ENCODE data around the gene MSANTD7.

The MSANTD7 gene

DNA sequence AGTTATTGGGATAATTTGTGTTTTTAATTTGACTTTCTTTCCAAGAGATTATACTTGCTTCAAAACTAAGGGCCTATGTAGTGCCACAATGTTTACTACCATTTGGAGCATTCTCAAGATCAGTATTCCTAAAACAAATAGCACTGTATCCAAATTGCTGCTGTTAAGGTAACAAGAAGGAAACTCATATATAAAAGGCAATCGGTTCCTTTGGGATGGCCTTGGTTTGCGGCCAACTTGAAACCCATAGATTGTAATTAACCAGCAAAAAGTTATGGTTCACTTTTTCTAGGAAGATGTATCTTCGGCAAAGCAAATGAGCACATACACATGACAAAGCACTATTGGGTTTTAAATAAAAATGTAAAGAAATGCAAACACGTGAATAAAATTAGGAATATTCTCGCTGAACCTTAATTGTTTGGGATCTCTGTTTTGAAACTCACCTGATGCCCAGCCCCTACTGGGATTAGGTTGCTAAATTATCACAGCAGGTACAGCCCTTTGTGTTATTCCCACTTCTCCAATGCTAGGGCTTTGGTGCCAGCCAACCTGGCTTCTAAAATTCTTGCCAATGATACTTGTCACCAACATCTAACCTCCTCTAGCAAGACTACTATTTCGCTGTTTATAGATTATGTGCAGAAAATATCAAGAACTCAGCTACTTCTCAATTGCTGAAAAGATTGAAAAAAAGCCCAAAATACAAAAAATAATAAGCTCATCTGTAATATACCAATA is 16.3 kb upstream of the MSANTD7 start:
- Histone ChIP-seq H3K79me1 (replicated peaks; ENCODE audit: low read length, poor library complexity, severe bottlenecking) (no peaks in the 10 kb centered on the region), H3K36me3 (ENCODE audit: control insufficient read depth in 1 of 2, insufficient read depth in 2 of 2, low read depth in 1 of 2, low read length in 2 of 2) (no peaks in the 10 kb centered on the region), H4K8ac (ENCODE audit: low read length) (no peak overlapping the region), H3K9ac (ENCODE audit: low read length) (no peak overlapping the region), H3K4ac (ENCODE audit: low read depth in 1 of 2, low read length in 2 of 2) (no peak overlapping the region), H2BK15ac (ENCODE audit: low read depth, poor library complexity, severe bottlenecking) (no peak overlapping the region), H3K14ac (ENCODE audit: low read length in 2 of 2) (no peak overlapping the region), H2BK5ac (ENCODE audit: low read depth, low read length, poor library complexity, severe bottlenecking) (no peak overlapping the region), H2BK12ac (ENCODE audit: low read length in 2 of 2) (no peak overlapping the region), H3K23ac (ENCODE audit: low read length in 2 of 2) (no peak overlapping the region), H2BK120ac (ENCODE audit: low read depth, low read length) (no peak overlapping the region), H3K4me1 (ENCODE audit: control insufficient read depth, insufficient read depth, low read depth, low read length) (no peaks in the 10 kb centered on the region), H3K27ac (ENCODE audit: low read length, poor library complexity, severe bottlenecking) (no peak overlapping the region), H3K27me3 (ENCODE audit: control insufficient read depth in 1 of 2, insufficient read depth in 1 of 2, low read length in 2 of 2) (peaks cover 0 to 7% of the 10 kb centered on the region in 2 experiments), H3K9me3 (ENCODE audit: control insufficient read depth, low read length) (no peaks in the 10 kb centered on the region), H2AFZ (ENCODE audit: low read depth, low read length) (no peak overlapping the region), H4K91ac (ENCODE audit: low read length) (no peak overlapping the region), H3K18ac (ENCODE audit: low read depth in 1 of 2, low read length in 2 of 2) (no peak overlapping the region), H3K4me3 (ENCODE audit: insufficient read depth in 1 of 2, low read depth in 1 of 2, low read length in 2 of 2) (no peak overlapping the region), H3K4me2 (ENCODE audit: low read length, poor library complexity, severe bottlenecking) (no peak overlapping the region), H2AK5ac (ENCODE audit: low read length, severe bottlenecking) (no peak overlapping the region)
- WGBS, result 98% methylated on average over 6 of the region's 6 CpGs
- DNase-seq, result no peak

DNA sequence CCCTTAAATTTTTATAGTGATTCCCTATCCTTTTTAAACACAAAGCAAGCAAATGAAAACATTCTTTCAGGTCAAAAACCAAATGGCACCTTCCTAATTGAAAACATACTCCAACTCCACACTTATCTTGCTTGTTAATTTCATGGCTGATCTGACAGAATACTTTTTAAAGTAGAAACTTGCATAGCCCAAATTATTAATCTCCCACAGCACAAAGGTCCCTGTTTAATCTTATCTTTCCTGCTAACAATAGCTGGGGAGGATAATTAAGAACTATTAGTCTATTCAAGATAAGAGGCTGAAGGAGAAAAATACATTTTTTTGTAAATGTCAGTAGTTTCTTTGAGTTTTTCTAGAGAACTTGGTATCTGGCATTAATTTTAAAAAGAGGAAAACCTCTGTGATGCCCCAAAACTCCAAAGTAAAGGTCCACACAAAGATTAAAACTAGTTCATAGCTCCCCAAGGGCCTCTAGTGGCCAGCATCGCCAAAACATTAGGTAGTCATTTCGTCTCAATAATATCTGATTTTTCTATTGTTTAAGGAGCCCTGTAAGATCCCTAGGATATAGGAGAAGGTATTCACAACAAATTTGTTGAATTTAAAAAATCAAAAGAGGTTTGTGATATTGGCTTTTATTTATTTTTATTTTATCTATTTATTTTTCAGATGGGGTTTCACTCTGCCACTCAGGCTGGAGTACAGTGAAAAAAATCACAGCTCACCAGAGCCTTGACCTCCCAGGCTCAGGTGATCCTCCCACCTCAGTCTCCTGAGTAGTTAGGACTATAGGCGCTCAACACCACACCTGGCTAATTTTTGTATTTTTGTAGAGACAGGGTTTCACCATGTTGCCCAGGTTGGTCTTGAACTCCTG is 15.0 kb upstream of the MSANTD7 start:
- Histone ChIP-seq H2BK15ac (ENCODE audit: low read depth, poor library complexity, severe bottlenecking) (no peak overlapping the region), H2BK5ac (ENCODE audit: low read depth, low read length, poor library complexity, severe bottlenecking) (no peak overlapping the region), H3K4me1 (ENCODE audit: control insufficient read depth, insufficient read depth, low read depth, low read length) (no peaks in the 10 kb centered on the region), H3K23ac (ENCODE audit: low read length in 2 of 2) (no peak overlapping the region), H3K79me1 (replicated peaks; ENCODE audit: low read length, poor library complexity, severe bottlenecking) (no peaks in the 10 kb centered on the region), H3K9me3 (ENCODE audit: control insufficient read depth, low read length) (no peaks in the 10 kb centered on the region), H2AFZ (ENCODE audit: low read depth, low read length) (no peak overlapping the region), H4K8ac (ENCODE audit: low read length) (no peak overlapping the region), H2BK120ac (ENCODE audit: low read depth, low read length) (no peak overlapping the region), H3K27ac (ENCODE audit: low read length, poor library complexity, severe bottlenecking) (no peak overlapping the region), H2AK5ac (ENCODE audit: low read length, severe bottlenecking) (no peak overlapping the region), H3K18ac (ENCODE audit: low read depth in 1 of 2, low read length in 2 of 2) (no peak overlapping the region), H3K4me2 (ENCODE audit: low read length, poor library complexity, severe bottlenecking) (no peak overlapping the region), H3K14ac (ENCODE audit: low read length in 2 of 2) (no peak overlapping the region), H2BK12ac (ENCODE audit: low read length in 2 of 2) (no peak overlapping the region), H3K4ac (ENCODE audit: low read depth in 1 of 2, low read length in 2 of 2) (no peak overlapping the region), H3K9ac (ENCODE audit: low read length) (peak overlapping the region; percentile 64), H3K4me3 (ENCODE audit: insufficient read depth in 1 of 2, low read depth in 1 of 2, low read length in 2 of 2) (no peak overlapping the region), H4K91ac (ENCODE audit: low read length) (no peak overlapping the region), H3K27me3 (ENCODE audit: control insufficient read depth in 1 of 2, insufficient read depth in 1 of 2, low read length in 2 of 2) (peaks cover 0 to 7% of the 10 kb centered on the region in 2 experiments), H3K36me3 (ENCODE audit: control insufficient read depth in 1 of 2, insufficient read depth in 2 of 2, low read depth in 1 of 2, low read length in 2 of 2) (no peaks in the 10 kb centered on the region)
- DNase-seq, result peak; percentile 48
- WGBS, result 100% methylated on average over 1 of the region's 3 CpGs

DNA sequence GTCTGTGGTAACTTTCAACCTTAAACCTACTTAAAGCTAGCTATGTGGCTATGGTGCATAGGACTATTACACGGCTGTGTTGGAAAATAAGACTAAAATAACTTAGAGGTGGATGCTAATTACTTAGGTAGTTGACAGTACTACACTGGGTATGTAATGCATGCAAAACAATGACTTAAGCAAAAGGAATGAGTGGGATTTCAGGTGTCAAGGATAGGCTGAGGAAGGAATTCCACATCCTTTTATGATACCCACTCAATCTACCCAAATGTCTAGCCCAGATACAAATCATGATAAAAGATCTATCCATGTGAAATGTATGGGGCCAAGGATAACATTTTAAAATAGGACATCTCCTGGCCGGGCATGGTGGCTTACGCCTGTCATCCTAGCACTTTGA is 14.1 kb upstream of the MSANTD7 start:
- Histone ChIP-seq H2AFZ (ENCODE audit: low read depth, low read length) (no peak overlapping the region), H3K14ac (ENCODE audit: low read length in 2 of 2) (no peak overlapping the region), H3K9me3 (ENCODE audit: control insufficient read depth, low read length) (no peaks in the 10 kb centered on the region), H2AK5ac (ENCODE audit: low read length, severe bottlenecking) (no peak overlapping the region), H2BK5ac (ENCODE audit: low read depth, low read length, poor library complexity, severe bottlenecking) (no peak overlapping the region), H2BK12ac (ENCODE audit: low read length in 2 of 2) (no peak overlapping the region), H2BK120ac (ENCODE audit: low read depth, low read length) (no peak overlapping the region), H3K4me1 (ENCODE audit: control insufficient read depth, insufficient read depth, low read depth, low read length) (no peaks in the 10 kb centered on the region), H3K18ac (ENCODE audit: low read depth in 1 of 2, low read length in 2 of 2) (no peak overlapping the region), H3K4me3 (ENCODE audit: insufficient read depth in 1 of 2, low read depth in 1 of 2, low read length in 2 of 2) (no peak overlapping the region), H3K27me3 (ENCODE audit: control insufficient read depth in 1 of 2, insufficient read depth in 1 of 2, low read length in 2 of 2) (peaks cover 0 to 7% of the 10 kb centered on the region in 2 experiments), H3K36me3 (ENCODE audit: control insufficient read depth in 1 of 2, insufficient read depth in 2 of 2, low read depth in 1 of 2, low read length in 2 of 2) (no peaks in the 10 kb centered on the region), H2BK15ac (ENCODE audit: low read depth, poor library complexity, severe bottlenecking) (no peak overlapping the region), H3K23ac (ENCODE audit: low read length in 2 of 2) (no peak overlapping the region), H3K4ac (ENCODE audit: low read depth in 1 of 2, low read length in 2 of 2) (no peak overlapping the region), H3K79me1 (replicated peaks; ENCODE audit: low read length, poor library complexity, severe bottlenecking) (no peaks in the 10 kb centered on the region), H4K8ac (ENCODE audit: low read length) (no peak overlapping the region), H3K27ac (ENCODE audit: low read length, poor library complexity, severe bottlenecking) (no peak overlapping the region), H3K9ac (ENCODE audit: low read length) (no peak overlapping the region), H4K91ac (ENCODE audit: low read length) (no peak overlapping the region), H3K4me2 (ENCODE audit: low read length, poor library complexity, severe bottlenecking) (no peak overlapping the region)
- DNase-seq, result no peak
- WGBS, result 98% methylated on average over 3 of the region's 3 CpGs

DNA sequence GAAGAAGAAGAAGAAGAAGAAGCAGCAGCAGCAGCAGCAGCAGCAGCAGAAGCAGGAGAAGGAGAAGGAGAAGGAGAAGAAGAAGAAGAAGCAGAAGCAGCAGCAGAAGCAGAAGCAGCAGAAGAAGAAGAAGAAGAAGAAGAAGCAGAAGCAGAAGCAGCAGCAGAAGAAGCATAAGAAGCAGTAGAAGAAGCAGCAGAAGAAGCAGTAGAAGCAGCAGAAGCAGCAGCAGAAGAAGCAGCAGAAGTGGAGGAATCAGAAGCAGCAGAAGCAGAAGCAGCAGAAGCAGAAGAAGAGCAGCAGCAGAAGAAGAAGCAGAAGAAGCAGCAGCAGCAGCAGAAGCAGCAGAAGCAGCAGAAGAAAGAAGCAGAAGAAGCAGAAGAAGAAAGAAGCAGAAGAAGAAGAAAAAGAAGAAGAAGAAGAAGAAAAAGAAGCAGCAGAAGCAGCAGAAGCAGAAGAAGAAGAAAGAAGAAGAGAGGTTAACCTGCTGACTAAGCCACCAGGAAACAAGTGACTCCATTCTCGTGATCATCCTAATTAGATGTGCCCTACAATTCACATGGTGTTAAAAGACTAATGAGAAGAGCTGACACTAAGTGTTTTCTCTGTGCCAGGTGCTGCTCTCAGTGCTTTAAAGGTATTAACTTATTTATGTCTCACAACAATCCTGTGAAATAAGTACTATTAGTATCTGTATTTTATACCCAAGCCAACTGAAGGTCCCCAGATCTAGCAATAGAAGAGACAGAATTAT is 11.9 kb upstream of the MSANTD7 start:
- Histone ChIP-seq H3K27ac (ENCODE audit: low read length, poor library complexity, severe bottlenecking) (no peak overlapping the region), H3K36me3 (ENCODE audit: control insufficient read depth in 1 of 2, insufficient read depth in 2 of 2, low read depth in 1 of 2, low read length in 2 of 2) (no peaks in the 10 kb centered on the region), H2BK15ac (ENCODE audit: low read depth, poor library complexity, severe bottlenecking) (no peak overlapping the region), H3K9me3 (ENCODE audit: control insufficient read depth, low read length) (no peaks in the 10 kb centered on the region), H2AK5ac (ENCODE audit: low read length, severe bottlenecking) (no peak overlapping the region), H3K23ac (ENCODE audit: low read length in 2 of 2) (peak overlapping the region in 1 of 2 experiments; percentile 89), H2AFZ (ENCODE audit: low read depth, low read length) (no peak overlapping the region), H3K4ac (ENCODE audit: low read depth in 1 of 2, low read length in 2 of 2) (no peak overlapping the region), H2BK120ac (ENCODE audit: low read depth, low read length) (no peak overlapping the region), H4K8ac (ENCODE audit: low read length) (no peak overlapping the region), H3K14ac (ENCODE audit: low read length in 2 of 2) (peak overlapping the region in 1 of 2 experiments; percentile 20), H2BK5ac (ENCODE audit: low read depth, low read length, poor library complexity, severe bottlenecking) (no peak overlapping the region), H3K9ac (ENCODE audit: low read length) (no peak overlapping the region), H3K4me1 (ENCODE audit: control insufficient read depth, insufficient read depth, low read depth, low read length) (no peaks in the 10 kb centered on the region), H2BK12ac (ENCODE audit: low read length in 2 of 2) (no peak overlapping the region), H4K91ac (ENCODE audit: low read length) (no peak overlapping the region), H3K4me3 (ENCODE audit: insufficient read depth in 1 of 2, low read depth in 1 of 2, low read length in 2 of 2) (no peak overlapping the region), H3K79me1 (replicated peaks; ENCODE audit: low read length, poor library complexity, severe bottlenecking) (no peaks in the 10 kb centered on the region), H3K18ac (ENCODE audit: low read depth in 1 of 2, low read length in 2 of 2) (no peak overlapping the region), H3K27me3 (ENCODE audit: control insufficient read depth in 1 of 2, insufficient read depth in 1 of 2, low read length in 2 of 2) (peaks cover 0 to 7% of the 10 kb centered on the region in 2 experiments), H3K4me2 (ENCODE audit: low read length, poor library complexity, severe bottlenecking) (no peak overlapping the region)
- 100% methylated on average over 1 of the region's 1 CpG for WGBS
- no peak for DNase-seq
